ENCODE data around the gene AGPS. TPM values are rescaled to one million over a fixed set of nuclear protein-coding genes. Genes with fewer than 3 reads are reported as not detected.

The AGPS gene
- total RNA-seq, 2 donors from 2014 or later, result 64.8 to 102 TPM

DNA sequence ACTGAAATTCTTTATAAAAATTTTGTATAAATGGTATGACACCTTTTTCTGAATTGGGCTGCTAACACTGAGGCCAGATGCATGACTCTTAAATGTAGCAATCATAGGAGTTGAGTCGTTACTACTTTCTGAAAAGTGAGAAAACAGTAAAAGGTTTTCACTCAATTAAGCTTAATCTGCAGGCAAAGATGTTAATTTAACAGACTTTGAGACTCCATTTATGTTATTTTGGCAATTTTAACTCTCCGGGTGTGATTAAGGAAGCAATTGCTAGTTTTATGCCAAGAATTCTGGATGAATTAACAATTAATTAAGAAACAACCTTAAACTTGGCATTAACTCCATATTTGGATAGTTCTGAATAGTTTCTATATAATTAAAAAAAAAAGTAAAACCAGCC, 104.3 kb downstream of the AGPS start:
- Histone ChIP-seq H3K4me3 (no peak overlapping the region), H3K4me1 (no peaks in the 10 kb centered on the region), H3K9ac (ENCODE audit: low read depth in 2 of 2, low read length in 2 of 2) (no peak overlapping the region), H3K27ac (no peak overlapping the region), H3K9me3 (no peaks in the 10 kb centered on the region), H3K27me3 (no peaks in the 10 kb centered on the region), H3K36me3 (no peaks in the 10 kb centered on the region)
- TF ChIP-seq, protein P1, sequence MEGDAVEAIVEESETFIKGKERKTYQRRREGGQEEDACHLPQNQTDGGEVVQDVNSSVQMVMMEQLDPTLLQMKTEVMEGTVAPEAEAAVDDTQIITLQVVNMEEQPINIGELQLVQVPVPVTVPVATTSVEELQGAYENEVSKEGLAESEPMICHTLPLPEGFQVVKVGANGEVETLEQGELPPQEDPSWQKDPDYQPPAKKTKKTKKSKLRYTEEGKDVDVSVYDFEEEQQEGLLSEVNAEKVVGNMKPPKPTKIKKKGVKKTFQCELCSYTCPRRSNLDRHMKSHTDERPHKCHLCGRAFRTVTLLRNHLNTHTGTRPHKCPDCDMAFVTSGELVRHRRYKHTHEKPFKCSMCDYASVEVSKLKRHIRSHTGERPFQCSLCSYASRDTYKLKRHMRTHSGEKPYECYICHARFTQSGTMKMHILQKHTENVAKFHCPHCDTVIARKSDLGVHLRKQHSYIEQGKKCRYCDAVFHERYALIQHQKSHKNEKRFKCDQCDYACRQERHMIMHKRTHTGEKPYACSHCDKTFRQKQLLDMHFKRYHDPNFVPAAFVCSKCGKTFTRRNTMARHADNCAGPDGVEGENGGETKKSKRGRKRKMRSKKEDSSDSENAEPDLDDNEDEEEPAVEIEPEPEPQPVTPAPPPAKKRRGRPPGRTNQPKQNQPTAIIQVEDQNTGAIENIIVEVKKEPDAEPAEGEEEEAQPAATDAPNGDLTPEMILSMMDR (IDR thresholded peaks at IDR 0.05), result no peak
- intact Hi-C loops (cut with DNase I), result no loop called here
- no peak for DNase-seq

- TF ChIP-seq, protein P1 (IDR thresholded peaks at IDR 0.05), result no peak
- intact Hi-C loops (cut with DNase I), result no loop called here
Observed at GRCh38 chr2:177501186-177501585, 108.6 kb downstream of the AGPS start.

DNA sequence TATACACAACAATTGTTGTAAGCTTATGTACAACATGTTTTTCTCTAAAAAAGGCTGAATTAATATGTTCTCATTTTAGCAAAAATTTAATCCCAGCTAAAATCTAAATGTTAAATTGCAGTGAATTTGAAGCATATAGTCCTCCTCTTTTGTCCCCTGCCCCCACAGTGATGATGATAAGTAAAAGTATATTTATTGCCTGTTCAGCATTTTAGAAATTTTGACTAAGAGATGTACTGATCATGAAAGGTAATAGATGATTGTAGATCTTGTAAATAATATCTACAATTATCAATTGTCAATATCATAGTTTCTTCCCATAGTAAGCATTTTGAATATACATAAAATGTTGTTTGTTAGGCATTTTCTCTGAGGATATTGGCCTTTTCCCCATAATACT, 113.9 kb downstream of the AGPS start:
- no peak for DNase-seq
- Histone ChIP-seq H3K9ac (ENCODE audit: low read depth in 2 of 2, low read length in 2 of 2) (no peak overlapping the region), H3K36me3 (no peaks in the 10 kb centered on the region), H3K4me1 (no peaks in the 10 kb centered on the region), H3K9me3 (no peaks in the 10 kb centered on the region), H3K27me3 (no peaks in the 10 kb centered on the region), H3K4me3 (no peak overlapping the region), H3K27ac (no peak overlapping the region)
- intact Hi-C loops (cut with DNase I), result no loop called here
- TF ChIP-seq, protein P1 (IDR thresholded peaks at IDR 0.05), result no peak

More at GRCh38 chr2:177501186-177501585, 108.6 kb downstream of the AGPS start:
- Histone ChIP-seq H3K4me3 (no peak overlapping the region), H3K36me3 (no peaks in the 10 kb centered on the region), H3K27me3 (no peaks in the 10 kb centered on the region), H3K9me3 (no peaks in the 10 kb centered on the region), H3K9ac (ENCODE audit: low read depth in 2 of 2, low read length in 2 of 2) (no peak overlapping the region), H3K27ac (no peak overlapping the region), H3K4me1 (no peaks in the 10 kb centered on the region)
- no peak for DNase-seq

DNA sequence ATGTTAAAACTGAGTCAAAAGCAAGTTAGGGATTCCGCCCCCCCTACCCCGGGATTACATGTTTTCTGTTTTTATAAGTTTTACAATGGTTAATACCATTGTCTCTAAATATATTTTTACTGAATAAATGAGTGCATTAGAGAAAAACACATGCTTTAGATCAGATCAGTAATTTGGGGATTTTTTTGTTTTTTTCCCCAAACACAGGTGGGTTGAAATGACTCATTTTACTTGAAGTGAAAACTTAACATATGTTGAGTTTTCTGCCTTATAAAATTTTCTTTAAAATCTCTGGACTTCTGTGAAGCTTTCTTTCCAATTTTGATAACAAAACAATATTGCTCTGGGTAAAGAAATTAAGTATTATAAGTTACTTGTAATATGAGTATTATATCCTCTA, 114.4 kb downstream of the AGPS start:
- intact Hi-C loops (cut with DNase I), result no loop called here
- no peak for DNase-seq

DNA sequence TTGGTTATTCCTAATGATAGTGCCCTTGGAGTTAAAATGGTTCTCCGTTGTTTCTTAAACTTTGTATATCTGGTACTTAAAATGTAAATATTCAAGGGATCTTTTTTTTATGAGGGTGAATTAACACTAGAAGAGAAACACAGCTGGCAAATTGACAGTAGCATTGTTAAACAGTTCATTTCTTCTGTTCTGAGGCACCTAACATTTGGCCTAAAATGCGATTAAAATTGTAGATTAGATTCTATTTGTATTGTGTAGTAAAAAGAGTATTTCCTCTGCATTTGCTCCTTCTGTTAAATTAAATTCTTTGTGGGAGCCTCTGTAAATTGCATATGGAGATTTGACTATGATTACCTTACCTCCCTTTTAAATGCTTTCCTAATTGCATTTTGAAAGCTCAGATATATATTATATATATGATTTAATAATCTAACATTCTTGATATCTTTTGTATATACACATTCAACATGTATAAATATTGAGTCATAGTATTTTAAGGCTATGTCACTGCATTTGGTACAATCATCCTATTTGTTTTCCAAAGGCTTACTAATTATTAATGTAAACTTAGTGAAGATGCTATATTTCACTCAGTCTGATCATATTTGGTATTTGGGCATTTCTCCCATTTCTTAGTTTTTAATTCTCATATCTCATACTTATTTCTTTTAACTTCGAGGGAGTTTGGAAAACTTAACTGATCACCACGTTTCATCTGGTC, 124.4 kb downstream of the AGPS start:
- no peaks in the 10 kb centered on the region for H3K36me3 ChIP-seq
- TF ChIP-seq, protein P1 (IDR thresholded peaks at IDR 0.05), result no peak
- H3K4me3 ChIP-seq, result no peak overlapping the region
- H3K9me3 ChIP-seq, result no peaks in the 10 kb centered on the region
- no peaks in the 10 kb centered on the region for H3K4me1 ChIP-seq
- no peaks in the 10 kb centered on the region for H3K27me3 ChIP-seq
- no peak overlapping the region for H3K27ac ChIP-seq
- no peak overlapping the region for H3K9ac ChIP-seq (ENCODE audit: low read depth in 2 of 2, low read length in 2 of 2)
- no peak for DNase-seq
- intact Hi-C loops (cut with DNase I), result no loop called here

More for the DNA sequence above, 114.4 kb downstream of the AGPS start:
- Histone ChIP-seq H3K4me3 (no peak overlapping the region), H3K9ac (ENCODE audit: low read depth in 2 of 2, low read length in 2 of 2) (no peak overlapping the region), H3K36me3 (no peaks in the 10 kb centered on the region), H3K4me1 (no peaks in the 10 kb centered on the region), H3K27me3 (no peaks in the 10 kb centered on the region), H3K27ac (no peak overlapping the region), H3K9me3 (no peaks in the 10 kb centered on the region)
- TF ChIP-seq, protein P1 (IDR thresholded peaks at IDR 0.05), result no peak

All from colonic mucosa (tissue), 4 donors.